Measurements from ENCODE around the gene ABCG1.
A peak's percentile ranks its signal among the peaks of the same experiment; 100 is the strongest.

ABCG1 gene

GRCh38 chr21:42337830-42338728 lies 119.1 kb downstream of the ABCG1 start:
- TF ChIP-seq, protein P1, sequence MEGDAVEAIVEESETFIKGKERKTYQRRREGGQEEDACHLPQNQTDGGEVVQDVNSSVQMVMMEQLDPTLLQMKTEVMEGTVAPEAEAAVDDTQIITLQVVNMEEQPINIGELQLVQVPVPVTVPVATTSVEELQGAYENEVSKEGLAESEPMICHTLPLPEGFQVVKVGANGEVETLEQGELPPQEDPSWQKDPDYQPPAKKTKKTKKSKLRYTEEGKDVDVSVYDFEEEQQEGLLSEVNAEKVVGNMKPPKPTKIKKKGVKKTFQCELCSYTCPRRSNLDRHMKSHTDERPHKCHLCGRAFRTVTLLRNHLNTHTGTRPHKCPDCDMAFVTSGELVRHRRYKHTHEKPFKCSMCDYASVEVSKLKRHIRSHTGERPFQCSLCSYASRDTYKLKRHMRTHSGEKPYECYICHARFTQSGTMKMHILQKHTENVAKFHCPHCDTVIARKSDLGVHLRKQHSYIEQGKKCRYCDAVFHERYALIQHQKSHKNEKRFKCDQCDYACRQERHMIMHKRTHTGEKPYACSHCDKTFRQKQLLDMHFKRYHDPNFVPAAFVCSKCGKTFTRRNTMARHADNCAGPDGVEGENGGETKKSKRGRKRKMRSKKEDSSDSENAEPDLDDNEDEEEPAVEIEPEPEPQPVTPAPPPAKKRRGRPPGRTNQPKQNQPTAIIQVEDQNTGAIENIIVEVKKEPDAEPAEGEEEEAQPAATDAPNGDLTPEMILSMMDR (IDR thresholded peaks at IDR 0.05; ENCODE audit: low read depth, low read length, missing control alignments) = peak; percentile 70
- DNase-seq (ENCODE audit: low read depth) = peak; percentile 24

GRCh38 chr21:42338729-42339715 lies 120.1 kb downstream of the ABCG1 start:
- H3K4me3 ChIP-seq (ENCODE audit: low read depth, low read length) = no peak overlapping the region
- DNase-seq (ENCODE audit: low read depth) = no peak
- TF ChIP-seq, protein P1 (IDR thresholded peaks at IDR 0.05; ENCODE audit: low read depth, low read length, missing control alignments) = no peak
- in situ Hi-C loops (cut with HindIII; ENCODE audit: low sequenced_read_pairs) = no loop called here

More at GRCh38 chr21:42337830-42338728, 119.1 kb downstream of the ABCG1 start:
- in situ Hi-C loops (cut with HindIII; ENCODE audit: low sequenced_read_pairs) = no loop called here
- no peak overlapping the region for H3K4me3 ChIP-seq (ENCODE audit: low read depth, low read length)

DNA sequence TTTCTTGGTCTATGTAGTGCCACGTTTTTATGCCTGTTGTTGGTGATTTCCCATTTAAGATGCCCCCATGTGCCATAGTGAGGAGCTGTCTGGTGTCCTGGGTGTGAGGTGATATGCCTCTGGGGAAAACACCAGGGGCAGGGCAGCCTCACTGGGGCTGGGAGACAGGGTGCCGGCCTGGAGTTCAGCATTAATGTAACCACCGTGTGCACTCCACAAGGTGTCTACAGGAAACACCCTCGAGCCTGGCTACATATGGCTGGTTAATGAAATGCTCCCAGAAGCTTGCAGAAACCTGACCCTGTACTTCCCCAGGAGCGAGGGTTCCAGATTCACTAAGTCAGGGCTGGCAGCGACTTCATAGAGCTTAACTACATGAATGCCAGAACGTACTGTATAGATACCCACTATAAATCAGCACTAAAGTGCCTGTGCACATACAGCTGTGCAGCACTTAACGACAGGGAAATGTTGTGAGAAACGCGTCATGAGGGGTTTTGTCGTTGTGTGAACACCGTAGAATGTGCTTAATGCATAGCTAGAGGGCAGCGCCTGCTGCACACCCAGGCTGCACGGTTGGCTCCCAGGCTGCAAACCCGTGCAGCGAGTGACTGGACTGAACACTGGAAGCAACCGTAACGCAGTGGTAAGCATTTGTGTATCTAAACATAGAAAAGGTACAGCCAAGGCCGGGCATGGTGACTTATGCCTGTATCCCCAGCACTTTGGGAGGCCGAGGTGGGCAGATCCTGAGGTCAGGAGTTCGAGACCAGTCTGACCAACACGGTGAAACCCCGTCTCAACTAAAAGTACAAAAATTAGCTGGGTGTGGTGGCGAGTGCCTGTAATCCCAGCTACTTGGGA lies 121.5 kb downstream of the ABCG1 start:
- DNase-seq (ENCODE audit: low read depth) = no peak
- TF ChIP-seq, protein P1 (IDR thresholded peaks at IDR 0.05; ENCODE audit: low read depth, low read length, missing control alignments) = no peak
- in situ Hi-C loops (cut with HindIII; ENCODE audit: low sequenced_read_pairs) = no loop called here
- no peak overlapping the region for H3K4me3 ChIP-seq (ENCODE audit: low read depth, low read length)

- TF ChIP-seq, protein P1 (IDR thresholded peaks at IDR 0.05; ENCODE audit: low read depth, low read length, missing control alignments) = no peak
- H3K4me3 ChIP-seq (ENCODE audit: low read depth, low read length) = no peak overlapping the region
- DNase-seq (ENCODE audit: low read depth) = no peak
- in situ Hi-C loops (cut with HindIII; ENCODE audit: low sequenced_read_pairs) = no loop called here
Measured at GRCh38 chr21:42341776-42342542, 123.0 kb downstream of the ABCG1 start.

DNA sequence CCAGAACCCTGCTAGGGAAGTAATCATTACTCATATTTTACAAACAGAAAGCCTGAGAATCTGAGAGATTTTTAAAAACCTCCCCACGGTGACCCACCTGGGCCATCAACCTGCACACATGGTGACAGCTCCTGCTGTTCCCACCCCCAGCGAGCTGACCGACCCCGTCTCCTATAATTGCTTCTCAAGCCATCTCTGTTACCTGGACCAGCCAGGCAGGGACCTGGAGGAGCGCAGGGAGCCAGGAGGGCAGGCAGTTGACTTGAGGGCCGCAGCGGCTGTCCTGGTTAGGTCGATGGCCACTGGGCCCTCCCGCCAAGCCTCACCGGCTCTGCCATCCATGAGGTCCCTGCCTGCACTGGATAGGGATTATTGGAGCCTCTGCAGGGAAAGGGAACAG lies 124.2 kb downstream of the ABCG1 start:
- TF ChIP-seq, protein P1 (IDR thresholded peaks at IDR 0.05; ENCODE audit: low read depth, low read length, missing control alignments) = no peak
- in situ Hi-C loops (cut with HindIII; ENCODE audit: low sequenced_read_pairs) = no loop called here
- no peak for DNase-seq (ENCODE audit: low read depth)
- no peak overlapping the region for H3K4me3 ChIP-seq (ENCODE audit: low read depth, low read length)
